Vagina (tissue), 2 donors: Measurements from ENCODE around the gene CD109.

Experiments
- POLR2A ChIP-seq, 2 donors: fragments of 450-650 bp; IDR thresholded peaks; one replicate each; pipeline ENCODE4 v1.6.1; 2017; ENCODE audit warnings: antibody characterized with exemption in 2 of 2, mild to moderate bottlenecking in 2 of 2, moderate library complexity in 2 of 2
- POLR2AphosphoS5 ChIP-seq, 2 donors: sonication (generic); formaldehyde crosslinking; IDR thresholded peaks; one replicate each; pipeline ENCODE4 v1.9.0; 2017; ENCODE audit warnings: antibody characterized with exemption in 2 of 2, mild to moderate bottlenecking in 2 of 2, low read depth in 1 of 2; ENCODE audit not compliant: insufficient read depth in 1 of 2
- TF ChIP-seq, protein P1 (sequence below), 3 experiments: fragments of 450-650 bp in 2 of 3; fragments of 200-600 bp in 1 of 3; sonication (generic) in 1 of 3; IDR thresholded peaks; one replicate each; pipeline ENCODE4 v1.5.1; 2017 to 2019; ENCODE audit warnings: antibody characterized with exemption in 3 of 3, mild to moderate bottlenecking in 2 of 3, moderate library complexity in 2 of 3

DNA sequence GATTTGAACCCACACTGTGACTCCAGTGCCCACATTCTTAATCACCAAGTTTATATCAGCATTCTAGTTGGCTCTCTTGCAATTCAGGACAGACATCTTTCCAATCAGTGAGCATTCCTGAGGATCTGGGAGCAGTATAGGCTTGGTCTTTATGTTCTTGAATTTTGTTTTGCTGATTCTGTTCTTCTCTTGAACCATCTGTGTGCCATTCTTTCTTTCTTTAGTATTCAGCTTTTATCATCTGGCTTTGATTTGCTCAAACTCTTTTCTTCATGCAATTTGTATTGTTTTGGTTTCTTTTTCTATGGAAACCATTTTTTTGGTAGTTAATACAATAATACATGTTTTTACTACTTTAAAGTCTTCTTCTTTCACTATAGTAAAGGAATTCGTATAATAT lies 162.4 kb downstream of the CD109 start:
- TF ChIP-seq, protein P1, sequence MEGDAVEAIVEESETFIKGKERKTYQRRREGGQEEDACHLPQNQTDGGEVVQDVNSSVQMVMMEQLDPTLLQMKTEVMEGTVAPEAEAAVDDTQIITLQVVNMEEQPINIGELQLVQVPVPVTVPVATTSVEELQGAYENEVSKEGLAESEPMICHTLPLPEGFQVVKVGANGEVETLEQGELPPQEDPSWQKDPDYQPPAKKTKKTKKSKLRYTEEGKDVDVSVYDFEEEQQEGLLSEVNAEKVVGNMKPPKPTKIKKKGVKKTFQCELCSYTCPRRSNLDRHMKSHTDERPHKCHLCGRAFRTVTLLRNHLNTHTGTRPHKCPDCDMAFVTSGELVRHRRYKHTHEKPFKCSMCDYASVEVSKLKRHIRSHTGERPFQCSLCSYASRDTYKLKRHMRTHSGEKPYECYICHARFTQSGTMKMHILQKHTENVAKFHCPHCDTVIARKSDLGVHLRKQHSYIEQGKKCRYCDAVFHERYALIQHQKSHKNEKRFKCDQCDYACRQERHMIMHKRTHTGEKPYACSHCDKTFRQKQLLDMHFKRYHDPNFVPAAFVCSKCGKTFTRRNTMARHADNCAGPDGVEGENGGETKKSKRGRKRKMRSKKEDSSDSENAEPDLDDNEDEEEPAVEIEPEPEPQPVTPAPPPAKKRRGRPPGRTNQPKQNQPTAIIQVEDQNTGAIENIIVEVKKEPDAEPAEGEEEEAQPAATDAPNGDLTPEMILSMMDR (IDR thresholded peaks at IDR 0.05) = no peak
- TF ChIP-seq POLR2A (IDR thresholded peaks at IDR 0.05) (no peak), POLR2AphosphoS5 (IDR thresholded peaks at IDR 0.05; ENCODE audit: insufficient read depth in 1 of 2, low read depth in 1 of 2) (no peak)
